Endometrial microvascular endothelial cells (primary cell): ENCODE results near the gene CEP41. TPM values are rescaled to one million over a fixed set of nuclear protein-coding genes. Genes with fewer than 3 reads are reported as not detected.

Source experiments
- in situ Hi-C: cut with HindIII; loops from 2 replicates; pipeline ENCODE4 v1.10.0; 2017; ENCODE audit warnings: low sequenced_read_pairs, low pct_unique_long_range_greater_than_20kb; ENCODE audit errors: inconsistent ontology term
- total RNA-seq: library from RNA; depleted of rRNA; stranded (reverse); fragments of >200 nt; gene quantifications from one replicate; pipeline ENCODE4 v1.2.3, GENCODE V29; 2015; ENCODE audit errors: inconsistent ontology term

CEP41 gene
- total RNA-seq, 1 donor from 2014 or later: 13.7 TPM

- in situ Hi-C loops: no loop called here
Measured at GRCh38 chr7:130345136-130345535, 95.7 kb downstream of the CEP41 start.

- in situ Hi-C loops: no loop called here
Measured at GRCh38 chr7:130344271-130344866, 96.4 kb downstream of the CEP41 start, which contains the start of gene CPA5. Gene CPA5 (plus strand): TSS chr7:130344816. CDS start chr7:130346486, 1,670 bp downstream.

Other genes starting within 250 kb of the CEP41 start
- gene TMEM209, start 235.6 kb downstream of the CEP41 start, total RNA-seq: 11.1 TPM
- gene SSMEM1, start 233.2 kb downstream of the CEP41 start, total RNA-seq: not detected
- gene CPA2, start 174.2 kb downstream of the CEP41 start, total RNA-seq: not detected
- gene CPA4, start 147.9 kb downstream of the CEP41 start, total RNA-seq: 0.28 TPM
- not detected for gene CPA5, start 96.2 kb downstream of the CEP41 start, total RNA-seq
- not detected for gene CPA1, start 60.5 kb downstream of the CEP41 start, total RNA-seq
- gene MEST, start 51.1 kb upstream of the CEP41 start, total RNA-seq: 8.7 TPM
- 13.8 TPM for gene COPG2, start 227.7 kb upstream of the CEP41 start, total RNA-seq
- gene TSGA13, start 245.5 kb upstream of the CEP41 start, total RNA-seq: not detected